Keratinocyte (primary cell): ENCODE measurements around the gene SDHAF1. TPM values are rescaled to one million over a fixed set of nuclear protein-coding genes. Genes with fewer than 3 reads are reported as not detected.

ENCODE experiments used
- DNase-seq: peaks from one replicate; pipeline ENCODE4 v3.0.0-alpha.2; 2011; ENCODE audit warnings: low read depth, missing footprints, low spot score
- FAIRE-seq: peaks from 2 replicates; lab custom pipeline; 2011; peaks lifted over from hg19 to GRCh38; lab: Jason Lieb, UNC
- H2AFZ ChIP-seq: 2 replicates; pipeline ENCODE4 v1.6.0; 2012; ENCODE audit warnings: low read length, control low read depth, inconsistent platforms; ENCODE audit not compliant: control insufficient read depth
- H3K27ac ChIP-seq: 2 replicates; pipeline ENCODE4 v1.5.1; 2011; ENCODE audit warnings: low read length; ENCODE audit not compliant: control insufficient read depth, insufficient read depth
- H3K27me3 ChIP-seq: 3 replicates; pipeline ENCODE4 v1.6.0; 2011; ENCODE audit warnings: low read length; ENCODE audit not compliant: control insufficient read depth, insufficient read depth; ENCODE audit errors: extremely low read depth
- H3K36me3 ChIP-seq, 2 experiments: 2 replicates in 1 of 2; 3 replicates in 1 of 2; pipeline ENCODE4 v1.5.1; 2011; ENCODE audit warnings: low read length in 2 of 2, mild to moderate bottlenecking in 1 of 2; ENCODE audit not compliant: control insufficient read depth in 2 of 2, insufficient read depth in 2 of 2; ENCODE audit errors: extremely low read depth in 1 of 2
- H3K4me1 ChIP-seq: 3 replicates; pipeline ENCODE4 v1.5.1; 2011; ENCODE audit warnings: low read length; ENCODE audit not compliant: control insufficient read depth, insufficient read depth; ENCODE audit errors: extremely low read depth
- H3K4me2 ChIP-seq: 3 replicates; pipeline ENCODE4 v1.6.0; 2011; ENCODE audit warnings: low read depth, low read length; ENCODE audit not compliant: control insufficient read depth, insufficient read depth; ENCODE audit errors: extremely low read depth
- H3K4me3 ChIP-seq, 3 experiments: fragments of 200-600 bp in 1 of 3; sonication (generic) in 1 of 3; 2 replicates in 2 of 3; 3 replicates in 1 of 3; pipeline ENCODE4 v1.5.1; 2011 to 2016; ENCODE audit warnings: low read length in 3 of 3, mild to moderate bottlenecking in 3 of 3, control low read depth in 2 of 3, inconsistent platforms in 1 of 3, low read depth in 1 of 3, mixed read lengths in 1 of 3, mixed run types in 1 of 3, moderate library complexity in 1 of 3; ENCODE audit not compliant: control insufficient read depth in 2 of 3, insufficient read depth in 2 of 3; ENCODE audit errors: extremely low read depth in 1 of 3
- H3K79me2 ChIP-seq: 2 replicates; pipeline ENCODE4 v1.6.0; 2012; ENCODE audit warnings: low read length; ENCODE audit not compliant: control insufficient read depth, insufficient read depth
- H3K9ac ChIP-seq: 3 replicates; pipeline ENCODE4 v1.6.0; 2011; ENCODE audit warnings: low read length; ENCODE audit not compliant: control insufficient read depth, insufficient read depth; ENCODE audit errors: extremely low read depth
- H3K9me1 ChIP-seq: 3 replicates; pipeline ENCODE4 v1.6.0; 2011; ENCODE audit warnings: low read length; ENCODE audit not compliant: control insufficient read depth, insufficient read depth; ENCODE audit errors: extremely low read depth
- H3K9me3 ChIP-seq: 2 replicates; pipeline ENCODE4 v1.5.1; 2012; ENCODE audit warnings: low read depth, low read length; ENCODE audit not compliant: control insufficient read depth
- H4K20me1 ChIP-seq: 3 replicates; pipeline ENCODE4 v1.6.0; 2011; ENCODE audit warnings: low read length; ENCODE audit not compliant: control insufficient read depth, insufficient read depth; ENCODE audit errors: extremely low read depth
- CTCF ChIP-seq, 3 experiments: IDR thresholded peaks in 1 of 3; conservative IDR thresholded peaks in 1 of 3; optimal IDR thresholded peaks in 1 of 3; 2 replicates in 2 of 3; 3 replicates in 1 of 3; pipeline versions ENCODE3 to v1.5.1; 2011; ENCODE audit warnings: low read length in 3 of 3, mild to moderate bottlenecking in 3 of 3, moderate library complexity in 2 of 3, control low read depth in 1 of 3, inconsistent platforms in 1 of 3; ENCODE audit not compliant: insufficient read depth in 2 of 3; ENCODE audit errors: extremely low read depth in 1 of 3
- EZH2 ChIP-seq: IDR thresholded peaks from one replicate; pipeline ENCODE4 v1.6.1; 2012; ENCODE audit warnings: inconsistent platforms, mild to moderate bottlenecking, low read length, moderate library complexity
- dilution Hi-C: fragments of 300-500 bp; cut with MboI; formaldehyde crosslinking; loops from one replicate; pipeline ENCODE4 v1.7.0; 2020; ENCODE audit warnings: low sequenced_read_pairs; ENCODE audit not compliant: extremely low pct_ligation_motif_present
- polyA plus RNA-seq, 5 experiments: library from polyadenylated mRNA; depleted of rRNA in 3 of 5; stranded (reverse) in 3 of 5; stranded (forward) in 1 of 5; unstranded in 1 of 5; fragments of >200 nt; gene quantifications; 1 replicate in 1 of 5; 2 replicates in 3 of 5; 3 replicates in 1 of 5; pipeline versions ENCODE4 v1.2.1 to v1.2.3, GENCODE V29; 2011 to 2012; ENCODE audit warnings: missing spikeins in 2 of 5, low read depth in 1 of 5, low replicate concordance in 1 of 5

The SDHAF1 gene
- polyA plus RNA-seq, 1 donor (not counting 4 experiments of a cell fraction or from before 2014, with no cell fraction given), result 7.3 TPM

GRCh38 chr19:35991731-35992450 lies 3.1 kb upstream of the SDHAF1 start:
- H3K9ac ChIP-seq, result no peak overlapping the region
- H3K4me1 ChIP-seq, result peaks cover 24% of the 10 kb centered on the region
- no peak overlapping the region for H3K4me3 ChIP-seq
- FAIRE-seq (no peak), DNase-seq (no peak)
- TF ChIP-seq EZH2, result no peak
- no peak for TF ChIP-seq CTCF (optimal IDR thresholded peaks at IDR 0.05 in 1 of 3, IDR thresholded peaks at IDR 0.05 in 1 of 3, conservative IDR thresholded peaks at IDR 0.05 in 1 of 3; ENCODE audit: extremely low read depth in 1 of 3, insufficient read depth in 2 of 3, low read length in 3 of 3)
- no peaks in the 10 kb centered on the region for H3K9me3 ChIP-seq
- peaks cover 0 to 1% of the 10 kb centered on the region in 2 experiments for H3K36me3 ChIP-seq
- H2AFZ ChIP-seq, result no peak overlapping the region
- dilution Hi-C loops, result no loop called here
- no peaks in the 10 kb centered on the region for H3K27me3 ChIP-seq
- no peaks in the 10 kb centered on the region for H3K9me1 ChIP-seq
- H3K79me2 ChIP-seq, result peaks cover 18% of the 10 kb centered on the region
- H3K27ac ChIP-seq, result no peak overlapping the region
- H4K20me1 ChIP-seq, result no peaks in the 10 kb centered on the region
- no peak overlapping the region for H3K4me2 ChIP-seq

- peak; percentile 9 for FAIRE-seq
- peak overlapping the region; percentile 31 for H3K27ac ChIP-seq
Observed at GRCh38 chr19:35992907-35993765, 1.9 kb upstream of the SDHAF1 start.

More at GRCh38 chr19:35992907-35993765, 1.9 kb upstream of the SDHAF1 start:
- DNase-seq, result peak; percentile 32
- H2AFZ ChIP-seq, result no peak overlapping the region
- TF ChIP-seq CTCF (optimal IDR thresholded peaks at IDR 0.05 in 1 of 3, IDR thresholded peaks at IDR 0.05 in 1 of 3, conservative IDR thresholded peaks at IDR 0.05 in 1 of 3; ENCODE audit: extremely low read depth in 1 of 3, insufficient read depth in 2 of 3, low read length in 3 of 3), result no peak
- TF ChIP-seq EZH2, result no peak
- H3K36me3 ChIP-seq, result peaks cover 3 to 4% of the 10 kb centered on the region in 2 experiments
- no peaks in the 10 kb centered on the region for H4K20me1 ChIP-seq
- H3K9me3 ChIP-seq, result no peaks in the 10 kb centered on the region
- H3K27me3 ChIP-seq, result no peaks in the 10 kb centered on the region
- no peak overlapping the region for H3K9ac ChIP-seq
- peak overlapping the region; percentile 32 for H3K4me2 ChIP-seq
- dilution Hi-C loops, result no loop called here
- H3K4me3 ChIP-seq, result no peak overlapping the region
- peaks cover 24% of the 10 kb centered on the region for H3K4me1 ChIP-seq
- H3K79me2 ChIP-seq, result peaks cover 20% of the 10 kb centered on the region
- no peaks in the 10 kb centered on the region for H3K9me1 ChIP-seq
